Thoracic aorta endothelial cell (primary cell): Measurements from ENCODE around the gene MC4R. TPM values are rescaled to one million over a fixed set of nuclear protein-coding genes. Genes with fewer than 3 reads are reported as not detected.

Experiments
- total RNA-seq: library from RNA; depleted of rRNA; stranded (reverse); fragments of >200 nt; gene quantifications from 2 replicates; pipeline ENCODE4 v1.2.3, GENCODE V29; 2012

Gene MC4R
- not detected in 2 replicates for total RNA-seq

GRCh38 chr18:60372596-60372995 lies at the start of gene MC4R:
MC4R (minus strand) TSS chr18:60372775; CDS start chr18:60372349, 426 bp downstream.

